NCI-H748 (cell line): Measurements from ENCODE around the gene SLC25A26.

Source experiments
- DNase-seq: peaks from one replicate; lab custom pipeline; 2025; ENCODE audit not compliant: unreplicated experiment; lab: John Stamatoyannopoulos, UW

Gene SLC25A26

GRCh38 chr3:66220602-66221377 lies at the start of gene SLC25A26:
Gene SLC25A26 (plus strand): TSS chr3:66221001. CDS start chr3:66221095, 94 bp downstream.
- DNase-seq = peak; percentile 95

DNA sequence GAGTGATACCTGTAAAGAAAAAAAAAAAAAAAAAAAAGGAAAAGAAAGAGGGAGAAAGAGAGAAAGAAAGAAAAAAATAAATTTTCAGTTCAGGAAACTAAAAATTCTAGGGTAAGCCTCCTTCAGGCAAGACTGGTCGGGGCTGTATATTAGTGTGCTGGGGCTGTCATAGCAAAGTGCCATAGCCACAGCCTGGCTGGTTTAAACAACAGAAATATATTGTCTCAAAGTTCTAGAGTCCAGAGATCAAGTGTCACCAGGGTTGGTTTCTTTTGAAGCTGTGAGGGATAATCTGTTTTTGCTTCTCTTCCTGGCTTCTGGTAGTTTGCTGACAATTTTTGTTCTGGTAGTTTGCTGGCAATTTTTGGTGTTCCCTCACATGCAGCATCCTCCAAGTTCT lies 48.4 kb upstream of the SLC25A26 start:
- no peak for DNase-seq

DNA sequence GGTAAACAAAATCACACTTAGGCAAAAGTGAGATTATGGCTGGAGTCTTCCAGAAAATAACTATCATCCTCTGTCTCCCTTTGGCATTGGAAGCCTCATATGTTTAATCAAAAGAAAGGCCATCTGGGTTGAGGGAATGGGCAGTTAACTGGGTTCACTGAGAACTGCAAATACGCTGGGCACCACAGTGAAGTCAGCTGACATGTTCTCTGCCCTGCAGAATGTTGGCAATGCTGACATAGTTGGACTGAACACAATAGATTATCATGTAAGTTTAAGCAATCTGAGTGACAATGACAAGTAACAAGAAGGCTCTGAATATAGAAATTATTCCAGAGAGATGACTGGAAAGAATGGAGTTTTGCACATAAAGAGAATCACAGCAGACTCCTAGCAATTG lies 43.8 kb upstream of the SLC25A26 start:
- no peak for DNase-seq

DNA sequence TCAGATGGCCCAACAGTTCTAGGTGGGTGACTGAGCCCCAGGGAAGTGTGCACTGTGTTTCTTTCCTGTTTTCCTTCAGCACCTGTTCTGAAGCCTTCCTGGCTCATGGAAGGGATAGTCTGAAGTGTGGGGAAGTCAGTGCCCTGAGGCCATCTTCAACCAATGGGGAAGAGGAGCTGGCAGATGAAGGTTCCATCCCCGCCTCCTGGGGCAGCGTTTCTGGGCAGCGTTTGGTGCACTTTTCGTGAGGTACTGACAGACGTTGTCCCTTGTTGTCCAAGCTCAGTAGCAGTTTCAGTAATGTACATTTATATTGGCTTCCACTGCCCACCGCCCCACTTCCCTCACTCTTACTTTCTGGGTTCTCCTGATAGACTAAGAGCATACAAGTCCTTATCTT lies 42.6 kb upstream of the SLC25A26 start:
- DNase-seq = no peak

DNA sequence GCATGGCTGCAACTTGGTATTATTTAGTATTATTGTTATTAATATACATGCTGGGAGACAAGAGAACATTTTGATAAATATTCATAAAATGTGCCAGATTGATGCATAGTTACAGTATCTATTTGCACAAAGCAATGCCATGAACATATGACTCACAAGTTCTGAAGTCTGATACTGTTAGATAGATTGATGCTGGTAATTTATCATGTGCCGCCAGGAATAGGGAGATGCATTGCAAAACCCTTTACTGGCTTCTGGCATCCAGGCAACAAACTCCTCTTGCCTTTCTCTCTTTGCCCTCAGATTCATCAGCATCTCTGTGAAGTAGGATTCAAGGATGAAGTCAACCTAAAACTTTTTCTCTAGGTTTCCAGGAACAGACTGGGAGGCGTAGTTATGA lies 41.0 kb upstream of the SLC25A26 start:
- no peak for DNase-seq

DNA sequence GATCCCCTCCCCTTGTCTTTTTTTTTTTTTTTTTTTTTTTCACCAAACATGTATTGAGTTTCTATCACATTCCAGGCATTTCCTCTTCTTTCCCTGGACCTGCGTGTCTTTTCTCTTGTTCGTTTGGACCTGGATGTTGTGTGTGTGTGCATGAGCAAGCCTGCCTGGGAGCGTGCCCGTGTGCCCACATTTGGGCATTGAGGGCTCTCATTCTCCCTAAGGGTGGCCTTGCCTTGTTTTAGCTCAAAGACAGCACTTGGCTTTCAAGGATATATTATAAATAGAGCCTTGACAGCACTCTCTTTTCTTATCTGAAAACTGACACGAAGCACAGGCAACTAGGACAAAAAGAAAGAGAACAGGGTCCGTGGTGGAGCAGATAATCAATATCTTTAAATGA lies 39.0 kb upstream of the SLC25A26 start:
- DNase-seq = no peak

DNA sequence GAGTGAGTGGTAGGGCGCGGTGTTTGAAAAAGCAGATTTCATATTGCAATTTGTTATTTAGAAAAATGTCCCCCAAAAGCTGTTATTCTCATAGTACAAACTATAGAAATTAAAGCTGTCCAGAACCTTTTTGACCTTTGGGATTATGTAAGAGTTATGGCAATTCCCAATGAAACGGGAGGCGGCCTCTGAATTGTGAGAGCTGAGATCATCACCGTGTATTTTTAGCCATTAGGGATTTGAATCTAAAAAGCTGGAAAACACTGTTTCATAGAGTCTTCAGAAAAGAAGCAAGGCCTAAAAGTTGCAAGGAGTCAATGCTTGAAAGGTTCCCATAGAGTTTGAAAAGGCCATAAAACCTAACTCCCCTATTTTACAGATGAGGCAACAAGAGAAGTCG lies 38.6 kb upstream of the SLC25A26 start:
- DNase-seq = no peak

GRCh38 chr3:66186545-66186944 lies 34.3 kb upstream of the SLC25A26 start:
- DNase-seq = no peak

DNA sequence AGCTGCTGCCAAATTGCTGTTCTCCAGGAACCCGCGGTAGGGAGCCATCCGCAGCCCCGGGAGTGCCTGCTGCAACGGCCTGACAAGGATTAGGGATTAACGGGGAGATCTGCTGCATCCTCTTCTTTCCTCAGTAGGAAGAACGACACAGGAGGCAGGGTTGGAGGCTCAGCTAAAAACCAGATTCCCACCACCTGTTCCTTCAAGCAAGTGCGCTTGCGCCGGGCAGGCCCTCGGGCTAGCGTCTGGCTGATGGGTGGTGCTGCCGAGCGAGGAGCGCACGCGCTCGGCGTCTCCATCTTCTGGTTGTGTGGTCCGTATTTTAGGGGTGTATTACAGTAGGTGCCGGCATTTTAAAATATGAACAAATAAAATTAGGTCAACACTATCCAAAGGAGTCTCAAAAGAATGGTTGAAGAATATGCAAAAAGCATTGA lies 25.4 kb upstream of the SLC25A26 start:
- DNase-seq = peak; percentile 82

GRCh38 chr3:66196633-66197032 lies 24.2 kb upstream of the SLC25A26 start:
- no peak for DNase-seq

DNA sequence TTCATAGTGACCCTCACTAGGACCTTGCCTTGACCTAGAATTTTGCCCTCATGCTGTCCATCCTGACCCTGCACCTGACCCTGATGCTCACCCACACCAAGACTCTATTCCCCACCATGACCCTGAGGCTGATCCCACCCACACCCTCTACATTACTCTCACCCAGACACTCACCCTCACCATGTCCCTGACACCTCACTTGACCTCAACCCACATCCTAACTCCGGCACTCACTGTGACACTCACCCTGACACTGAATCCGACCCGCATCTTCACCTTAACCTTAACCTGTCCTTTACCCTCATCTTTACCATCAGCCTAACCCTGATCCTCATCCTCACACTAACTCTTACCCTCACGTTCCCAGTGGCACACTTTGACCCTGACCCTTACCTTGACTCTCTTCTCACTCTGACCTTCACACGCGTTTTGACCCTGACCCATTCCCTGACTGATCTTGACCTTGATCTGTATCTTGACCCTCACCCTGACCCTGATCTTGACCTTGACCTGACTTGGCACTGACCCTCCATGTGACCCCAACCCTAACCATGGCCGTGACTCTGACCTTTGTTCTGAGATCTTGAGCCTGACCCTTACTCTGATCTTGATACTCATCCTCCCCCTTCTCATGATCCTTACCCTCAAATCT lies 22.2 kb upstream of the SLC25A26 start:
- DNase-seq = no peak

DNA sequence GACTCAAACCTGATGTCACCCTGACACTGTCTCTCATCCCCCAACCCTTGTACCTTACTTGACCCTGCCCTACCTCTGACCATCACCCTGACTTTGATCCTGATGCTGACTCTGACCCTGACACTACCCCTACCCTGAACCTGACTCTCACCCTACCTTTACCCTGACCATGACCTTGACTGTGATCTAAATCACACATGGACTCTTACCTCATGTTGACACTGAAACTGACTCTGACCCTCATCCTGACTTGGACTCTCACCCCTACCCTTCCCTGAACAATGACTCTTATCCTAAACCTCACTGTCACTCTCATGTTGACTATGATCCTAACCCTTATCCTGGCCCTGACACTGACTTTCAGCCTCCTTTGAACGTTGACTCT lies 21.7 kb upstream of the SLC25A26 start:
- DNase-seq = no peak

- peak; percentile 4 for DNase-seq
Measured at GRCh38 chr3:66200147-66200546, 20.7 kb upstream of the SLC25A26 start.

DNA sequence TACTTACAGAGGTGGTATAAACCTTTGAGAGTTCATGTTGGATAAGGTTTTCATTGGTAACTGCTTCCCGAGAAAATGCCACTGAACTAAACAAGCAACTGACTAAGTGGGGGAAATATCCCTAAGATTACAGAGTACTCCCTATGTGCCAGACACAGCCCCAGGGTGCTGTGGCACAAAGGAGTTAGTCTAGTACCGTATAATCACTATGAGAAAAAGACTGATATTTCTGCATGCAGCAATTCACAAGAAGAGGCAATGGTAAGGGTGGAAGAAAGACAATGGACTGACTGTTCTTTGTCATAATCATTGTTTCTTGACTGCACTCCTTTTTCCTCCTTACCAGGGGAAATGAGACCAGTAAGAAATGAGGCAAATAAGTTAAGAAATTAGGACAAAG lies 20.0 kb upstream of the SLC25A26 start:
- no peak for DNase-seq

DNA sequence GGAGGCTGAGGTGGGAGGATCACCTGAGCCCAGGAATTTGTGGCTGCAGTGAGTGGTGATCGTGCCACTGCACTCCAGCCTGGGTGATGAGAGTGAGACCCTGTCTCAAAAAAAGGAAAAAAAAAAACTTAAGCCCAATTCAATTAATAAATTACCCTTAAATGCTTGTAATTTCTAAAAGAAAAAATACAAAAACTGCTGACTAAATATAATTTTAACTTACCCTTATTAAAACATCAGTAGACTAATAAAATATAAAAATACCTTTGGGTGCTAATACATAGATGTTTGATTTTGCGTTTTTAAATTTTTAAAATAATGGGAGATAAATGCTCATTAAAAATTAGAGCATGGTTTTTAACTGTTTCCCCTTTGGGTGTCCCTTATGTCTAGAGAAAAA lies 17.5 kb upstream of the SLC25A26 start:
- no peak for DNase-seq

GRCh38 chr3:66206806-66207205 lies 14.0 kb upstream of the SLC25A26 start:
- DNase-seq = no peak

DNA sequence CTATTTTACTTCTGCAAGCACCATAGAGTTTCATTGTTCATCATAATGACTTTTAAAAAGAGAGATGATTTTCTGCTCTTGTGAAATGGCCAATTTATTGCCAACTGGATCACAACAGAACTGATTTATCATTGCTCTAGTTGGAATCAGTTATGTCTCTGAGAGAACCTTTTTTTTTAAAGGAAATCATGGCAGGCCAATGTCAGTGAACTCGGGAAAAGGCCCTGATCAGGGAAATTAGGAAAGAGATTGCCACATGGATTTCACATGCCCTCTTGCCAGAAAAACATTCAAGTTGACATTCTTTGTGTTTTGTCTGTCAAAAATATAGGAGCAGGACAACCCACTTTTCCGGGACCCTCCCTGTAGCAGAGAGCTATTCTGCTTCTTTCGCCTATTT lies 12.6 kb upstream of the SLC25A26 start:
- DNase-seq = no peak

GRCh38 chr3:66210687-66211295 lies 10.0 kb upstream of the SLC25A26 start:
- DNase-seq = peak; percentile 34

DNA sequence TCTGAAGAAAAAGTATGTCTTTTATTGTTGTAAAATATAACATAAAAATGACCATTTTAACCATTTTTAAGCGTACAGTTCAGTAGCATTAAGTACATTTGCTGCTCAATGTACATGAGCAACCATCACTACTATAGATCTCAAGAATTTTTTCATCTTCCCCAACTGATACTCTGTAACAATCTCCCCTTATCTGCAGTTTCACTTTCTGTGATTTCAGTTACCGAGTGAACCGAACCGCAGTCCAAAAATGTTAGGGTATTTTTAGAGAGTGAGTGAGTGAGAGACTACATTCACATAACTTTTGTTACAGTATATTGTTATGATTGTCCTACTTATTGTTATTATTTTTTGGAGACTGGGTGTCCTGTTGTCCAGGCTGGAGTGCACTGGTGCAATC lies 9.0 kb upstream of the SLC25A26 start:
- no peak for DNase-seq

GRCh38 chr3:66215106-66215505 lies 5.7 kb upstream of the SLC25A26 start:
- no peak for DNase-seq

GRCh38 chr3:66220066-66220465 lies 735 bp upstream of the SLC25A26 start:
- peak; percentile 6 for DNase-seq

- DNase-seq = no peak
Measured at GRCh38 chr3:66224220-66224619, 3.4 kb downstream of the SLC25A26 start.
